ENCODE results near the gene RAD51AP1.

RAD51AP1 gene

GRCh38 chr12:4566474-4566873 lies 27.8 kb downstream of the RAD51AP1 start:
- Histone ChIP-seq H3K4me1 (ENCODE audit: control insufficient read depth, insufficient read depth, low read length) (peaks cover 4% of the 10 kb centered on the region), H3K36me3 (ENCODE audit: control insufficient read depth, insufficient read depth, low read length) (no peaks in the 10 kb centered on the region), H3K27ac (ENCODE audit: insufficient read depth, low read depth, low read length, poor library complexity, severe bottlenecking) (no peak overlapping the region), H3K27me3 (ENCODE audit: control insufficient read depth, insufficient read depth, low read length, poor library complexity, severe bottlenecking) (peaks cover 12% of the 10 kb centered on the region), H3K9me3 (ENCODE audit: control insufficient read depth, low read length) (no peaks in the 10 kb centered on the region), H3K4me3 (ENCODE audit: insufficient read depth, low read depth, low read length) (no peak overlapping the region)
- WGBS, 2 experiments: 90 to 100% methylated on average over 2 of the region's 2 CpGs

- Histone ChIP-seq H3K27ac (ENCODE audit: insufficient read depth, low read depth, low read length, poor library complexity, severe bottlenecking) (no peak overlapping the region), H3K27me3 (ENCODE audit: control insufficient read depth, insufficient read depth, low read length, poor library complexity, severe bottlenecking) (peaks cover 12% of the 10 kb centered on the region), H3K9me3 (ENCODE audit: control insufficient read depth, low read length) (no peaks in the 10 kb centered on the region), H3K4me3 (ENCODE audit: insufficient read depth, low read depth, low read length) (no peak overlapping the region), H3K36me3 (ENCODE audit: control insufficient read depth, insufficient read depth, low read length) (no peaks in the 10 kb centered on the region), H3K4me1 (ENCODE audit: control insufficient read depth, insufficient read depth, low read length) (no peaks in the 10 kb centered on the region)
- WGBS, 2 experiments: 82 to 93% methylated on average over 2 to 3 of the region's 3 CpGs
Measured at GRCh38 chr12:4567073-4567881, 28.6 kb downstream of the RAD51AP1 start.

- Histone ChIP-seq H3K27ac (ENCODE audit: insufficient read depth, low read depth, low read length, poor library complexity, severe bottlenecking) (no peak overlapping the region), H3K4me3 (ENCODE audit: insufficient read depth, low read depth, low read length) (no peak overlapping the region), H3K27me3 (ENCODE audit: control insufficient read depth, insufficient read depth, low read length, poor library complexity, severe bottlenecking) (no peaks in the 10 kb centered on the region), H3K4me1 (ENCODE audit: control insufficient read depth, insufficient read depth, low read length) (no peaks in the 10 kb centered on the region), H3K9me3 (ENCODE audit: control insufficient read depth, low read length) (no peaks in the 10 kb centered on the region), H3K36me3 (ENCODE audit: control insufficient read depth, insufficient read depth, low read length) (no peaks in the 10 kb centered on the region)
- 97 to 99% methylated on average over 4 of the region's 4 CpGs for WGBS, 2 experiments
Measured at GRCh38 chr12:4569261-4569660, 30.6 kb downstream of the RAD51AP1 start.

GRCh38 chr12:4572680-4573079 lies 34.0 kb downstream of the RAD51AP1 start:
- no peaks in the 10 kb centered on the region for H3K36me3 ChIP-seq (ENCODE audit: control insufficient read depth, insufficient read depth, low read length)
- H3K4me1 ChIP-seq (ENCODE audit: control insufficient read depth, insufficient read depth, low read length): no peaks in the 10 kb centered on the region
- H3K27ac ChIP-seq (ENCODE audit: insufficient read depth, low read depth, low read length, poor library complexity, severe bottlenecking): no peak overlapping the region
- H3K9me3 ChIP-seq (ENCODE audit: control insufficient read depth, low read length): no peaks in the 10 kb centered on the region
- WGBS, 2 experiments: 94 to 96% methylated on average over 7 of the region's 7 CpGs
- H3K27me3 ChIP-seq (ENCODE audit: control insufficient read depth, insufficient read depth, low read length, poor library complexity, severe bottlenecking): no peaks in the 10 kb centered on the region
- no peak overlapping the region for H3K4me3 ChIP-seq (ENCODE audit: insufficient read depth, low read depth, low read length)

- no peaks in the 10 kb centered on the region for H3K9me3 ChIP-seq (ENCODE audit: control insufficient read depth, low read length)
- no peaks in the 10 kb centered on the region for H3K36me3 ChIP-seq (ENCODE audit: control insufficient read depth, insufficient read depth, low read length)
- H3K27ac ChIP-seq (ENCODE audit: insufficient read depth, low read depth, low read length, poor library complexity, severe bottlenecking): no peak overlapping the region
- peaks cover 11% of the 10 kb centered on the region for H3K4me1 ChIP-seq (ENCODE audit: control insufficient read depth, insufficient read depth, low read length)
- H3K4me3 ChIP-seq (ENCODE audit: insufficient read depth, low read depth, low read length): no peak overlapping the region
- H3K27me3 ChIP-seq (ENCODE audit: control insufficient read depth, insufficient read depth, low read length, poor library complexity, severe bottlenecking): no peaks in the 10 kb centered on the region
- WGBS, 2 experiments: 62 to 74% methylated on average over 8 of the region's 8 CpGs
Measured at GRCh38 chr12:4579305-4580102, 40.8 kb downstream of the RAD51AP1 start.

GRCh38 chr12:4580281-4580688 lies 41.6 kb downstream of the RAD51AP1 start:
- WGBS, 2 experiments: 56 to 70% methylated on average over 3 of the region's 3 CpGs
- Histone ChIP-seq H3K27me3 (ENCODE audit: control insufficient read depth, insufficient read depth, low read length, poor library complexity, severe bottlenecking) (no peaks in the 10 kb centered on the region), H3K9me3 (ENCODE audit: control insufficient read depth, low read length) (no peaks in the 10 kb centered on the region), H3K27ac (ENCODE audit: insufficient read depth, low read depth, low read length, poor library complexity, severe bottlenecking) (no peak overlapping the region), H3K36me3 (ENCODE audit: control insufficient read depth, insufficient read depth, low read length) (no peaks in the 10 kb centered on the region), H3K4me1 (ENCODE audit: control insufficient read depth, insufficient read depth, low read length) (peaks cover 11% of the 10 kb centered on the region), H3K4me3 (ENCODE audit: insufficient read depth, low read depth, low read length) (no peak overlapping the region)

GRCh38 chr12:4584281-4584680 lies 45.6 kb downstream of the RAD51AP1 start:
- Histone ChIP-seq H3K9me3 (ENCODE audit: control insufficient read depth, low read length) (no peaks in the 10 kb centered on the region), H3K27me3 (ENCODE audit: control insufficient read depth, insufficient read depth, low read length, poor library complexity, severe bottlenecking) (no peaks in the 10 kb centered on the region), H3K4me1 (ENCODE audit: control insufficient read depth, insufficient read depth, low read length) (peaks cover 11% of the 10 kb centered on the region), H3K27ac (ENCODE audit: insufficient read depth, low read depth, low read length, poor library complexity, severe bottlenecking) (no peak overlapping the region), H3K36me3 (ENCODE audit: control insufficient read depth, insufficient read depth, low read length) (no peaks in the 10 kb centered on the region), H3K4me3 (ENCODE audit: insufficient read depth, low read depth, low read length) (no peak overlapping the region)
- WGBS, 2 experiments: 95 to 97% methylated on average over 4 of the region's 6 CpGs

GRCh38 chr12:4584896-4585295 lies 46.2 kb downstream of the RAD51AP1 start:
- Histone ChIP-seq H3K4me1 (ENCODE audit: control insufficient read depth, insufficient read depth, low read length) (peaks cover 11% of the 10 kb centered on the region), H3K27me3 (ENCODE audit: control insufficient read depth, insufficient read depth, low read length, poor library complexity, severe bottlenecking) (no peaks in the 10 kb centered on the region), H3K27ac (ENCODE audit: insufficient read depth, low read depth, low read length, poor library complexity, severe bottlenecking) (no peak overlapping the region), H3K9me3 (ENCODE audit: control insufficient read depth, low read length) (no peaks in the 10 kb centered on the region), H3K4me3 (ENCODE audit: insufficient read depth, low read depth, low read length) (no peak overlapping the region), H3K36me3 (ENCODE audit: control insufficient read depth, insufficient read depth, low read length) (no peaks in the 10 kb centered on the region)
- WGBS, 2 experiments: 89 to 90% methylated on average over 7 of the region's 7 CpGs

- Histone ChIP-seq H3K27me3 (ENCODE audit: control insufficient read depth, insufficient read depth, low read length, poor library complexity, severe bottlenecking) (no peaks in the 10 kb centered on the region), H3K4me3 (ENCODE audit: insufficient read depth, low read depth, low read length) (no peak overlapping the region), H3K4me1 (ENCODE audit: control insufficient read depth, insufficient read depth, low read length) (no peaks in the 10 kb centered on the region), H3K9me3 (ENCODE audit: control insufficient read depth, low read length) (no peaks in the 10 kb centered on the region), H3K27ac (ENCODE audit: insufficient read depth, low read depth, low read length, poor library complexity, severe bottlenecking) (no peak overlapping the region), H3K36me3 (ENCODE audit: control insufficient read depth, insufficient read depth, low read length) (no peaks in the 10 kb centered on the region)
- 93% methylated on average over 5 of the region's 5 CpGs for WGBS, 2 experiments
Measured at GRCh38 chr12:4586500-4586899, 47.8 kb downstream of the RAD51AP1 start.

- H3K36me3 ChIP-seq (ENCODE audit: control insufficient read depth, insufficient read depth, low read length): no peaks in the 10 kb centered on the region
- WGBS, 2 experiments: 66 to 67% methylated on average over 9 of the region's 9 CpGs
- no peak overlapping the region for H3K27ac ChIP-seq (ENCODE audit: insufficient read depth, low read depth, low read length, poor library complexity, severe bottlenecking)
Measured at GRCh38 chr12:4587108-4587507, 48.4 kb downstream of the RAD51AP1 start.

More at GRCh38 chr12:4587108-4587507, 48.4 kb downstream of the RAD51AP1 start:
- no peaks in the 10 kb centered on the region for H3K9me3 ChIP-seq (ENCODE audit: control insufficient read depth, low read length)
- H3K4me3 ChIP-seq (ENCODE audit: insufficient read depth, low read depth, low read length): no peak overlapping the region
- H3K4me1 ChIP-seq (ENCODE audit: control insufficient read depth, insufficient read depth, low read length): no peaks in the 10 kb centered on the region
- H3K27me3 ChIP-seq (ENCODE audit: control insufficient read depth, insufficient read depth, low read length, poor library complexity, severe bottlenecking): no peaks in the 10 kb centered on the region
